ENCODE results near the gene SORBS1.

The SORBS1 gene

GRCh38 chr10:95305606-95306317 lies 255.4 kb downstream of the SORBS1 start:
- no peak for DNase-seq

- DNase-seq = no peak
Observed at GRCh38 chr10:95304976-95305375, 256.2 kb downstream of the SORBS1 start.

- no peak for DNase-seq
Observed at GRCh38 chr10:95304463-95304862, 256.7 kb downstream of the SORBS1 start.

- no peak for DNase-seq
Observed at GRCh38 chr10:95303950-95304349, 257.2 kb downstream of the SORBS1 start.

- DNase-seq = peak; percentile 86
Observed at GRCh38 chr10:95303535-95303934, 257.6 kb downstream of the SORBS1 start.

- no peak for DNase-seq
Observed at GRCh38 chr10:95300022-95300539, 261.1 kb downstream of the SORBS1 start.

- no peak for DNase-seq
Observed at GRCh38 chr10:95297402-95297801, 263.8 kb downstream of the SORBS1 start.

- DNase-seq = no peak
Observed at GRCh38 chr10:95296764-95297163, 264.4 kb downstream of the SORBS1 start.

- DNase-seq = no peak
Observed at GRCh38 chr10:95295031-95295755, 266.0 kb downstream of the SORBS1 start.

GRCh38 chr10:95293631-95294030 lies 267.5 kb downstream of the SORBS1 start:
- no peak for DNase-seq

- DNase-seq = no peak
Observed at GRCh38 chr10:95291365-95292039, 269.7 kb downstream of the SORBS1 start.

GRCh38 chr10:95290461-95291364 lies 270.5 kb downstream of the SORBS1 start, which contains the start of gene PDLIM1:
PDLIM1 (minus strand) TSS chr10:95291003; CDS start chr10:95290915, 88 bp downstream.
- DNase-seq = peak; percentile 9

GRCh38 chr10:95289921-95290421 lies 271.2 kb downstream of the SORBS1 start:
- no peak for DNase-seq

- no peak for DNase-seq
Observed at GRCh38 chr10:95289003-95289920, 271.9 kb downstream of the SORBS1 start.

GRCh38 chr10:95288303-95288702 lies 272.9 kb downstream of the SORBS1 start:
- no peak for DNase-seq

- no peak for DNase-seq
Observed at GRCh38 chr10:95287281-95287680, 273.9 kb downstream of the SORBS1 start.

- no peak for DNase-seq
Observed at GRCh38 chr10:95286707-95287106, 274.5 kb downstream of the SORBS1 start.

GRCh38 chr10:95285556-95285955 lies 275.6 kb downstream of the SORBS1 start:
- DNase-seq = no peak

GRCh38 chr10:95284807-95285206 lies 276.4 kb downstream of the SORBS1 start:
- DNase-seq = no peak

- DNase-seq = no peak
Observed at GRCh38 chr10:95282107-95282506, 279.1 kb downstream of the SORBS1 start.

GRCh38 chr10:95281206-95281605 lies 280.0 kb downstream of the SORBS1 start:
- DNase-seq = no peak
